GM23338 (cell line): ENCODE measurements around the gene GLCCI1. TPM values are rescaled to one million over a fixed set of nuclear protein-coding genes. Genes with fewer than 3 reads are reported as not detected.
"Not testable (repeated sequence)": the region's sequence is repeated elsewhere in the genome, so short reads cannot be mapped to it uniquely, and the experiment has no call there.

ENCODE experiments used
- ATAC-seq: fragments of 200-7000 bp; cut with Tn5 transposase; 3 replicates; pipeline ENCODE4 v1.9.1; 2020
- DNase-seq: peaks from one replicate; pipeline ENCODE4 v3.0.0-alpha.2; 2015; ENCODE audit warnings: low spot score
- H2AFZ ChIP-seq: fragments of 200-600 bp; sonication (generic); 2 replicates; pipeline ENCODE4 v1.8.0; 2016; ENCODE audit warnings: antibody characterized with exemption, mild to moderate bottlenecking, moderate library complexity
- H3F3A ChIP-seq: fragments of 200-600 bp; sonication (generic); replicated peaks from 2 replicates; pipeline ENCODE4 v1.8.0; 2017; ENCODE audit warnings: antibody characterized with exemption, mixed run types, low read depth
- H3K27ac ChIP-seq: fragments of 200-600 bp; sonication (generic); 2 replicates; pipeline ENCODE4 v1.6.1; 2016; ENCODE audit warnings: low read depth
- H3K27me3 ChIP-seq: fragments of 200-600 bp; sonication (generic); 2 replicates; pipeline ENCODE4 v1.8.0; 2016; ENCODE audit warnings: mild to moderate bottlenecking, mixed run types, moderate library complexity; ENCODE audit not compliant: insufficient read depth
- H3K36me3 ChIP-seq: fragments of 200-600 bp; sonication (generic); 2 replicates; pipeline ENCODE4 v1.8.0; 2016; ENCODE audit warnings: mild to moderate bottlenecking; ENCODE audit not compliant: insufficient read depth
- H3K4me1 ChIP-seq: fragments of 200-600 bp; sonication (generic); 2 replicates; pipeline ENCODE4 v1.8.0; 2016; ENCODE audit warnings: mild to moderate bottlenecking, moderate library complexity; ENCODE audit not compliant: insufficient read depth
- H3K4me2 ChIP-seq: fragments of 200-600 bp; sonication (generic); 2 replicates; pipeline ENCODE4 v1.7.1; 2017; ENCODE audit warnings: mixed run types
- H3K4me3 ChIP-seq: fragments of 200-600 bp; sonication (generic); 2 replicates; pipeline ENCODE4 v1.6.1; 2016; ENCODE audit warnings: mixed run types
- H3K79me2 ChIP-seq: fragments of 200-600 bp; sonication (generic); replicated peaks from 2 replicates; pipeline ENCODE4 v1.8.0; 2017; ENCODE audit warnings: mild to moderate bottlenecking; ENCODE audit not compliant: insufficient read depth
- H3K9me2 ChIP-seq: fragments of 200-600 bp; sonication (generic); 2 replicates; pipeline ENCODE4 v1.8.0; 2017; ENCODE audit not compliant: insufficient read depth
- H4K20me1 ChIP-seq: fragments of 200-600 bp; sonication (generic); replicated peaks from 2 replicates; pipeline ENCODE4 v1.8.0; 2017; ENCODE audit warnings: mild to moderate bottlenecking; ENCODE audit not compliant: insufficient read depth
- H3K27ac Mint-ChIP-seq: 2 replicates; pipeline ENCODE4 v1.8.0; 2020; ENCODE audit warnings: inconsistent platforms, mild to moderate bottlenecking, moderate library complexity, mixed read lengths
- H3K27me3 Mint-ChIP-seq: 3 replicates; pipeline ENCODE4 v1.8.0; 2022; ENCODE audit warnings: low read depth, mild to moderate bottlenecking, moderate library complexity, mixed read lengths, inconsistent platforms; ENCODE audit not compliant: insufficient read depth, poor library complexity
- H3K36me3 Mint-ChIP-seq: 3 replicates; pipeline ENCODE4 v1.8.0; 2021; ENCODE audit warnings: low read depth, mild to moderate bottlenecking, inconsistent platforms, moderate library complexity, mixed read lengths
- H3K4me1 Mint-ChIP-seq: 3 replicates; pipeline ENCODE4 v1.8.0; 2020; ENCODE audit warnings: mild to moderate bottlenecking, inconsistent platforms, mixed read lengths
- H3K4me3 Mint-ChIP-seq: 3 replicates; pipeline ENCODE4 v1.8.0; 2021; ENCODE audit warnings: moderate library complexity, mild to moderate bottlenecking, inconsistent platforms, mixed read lengths
- H3K9me3 Mint-ChIP-seq: 3 replicates; pipeline ENCODE4 v1.8.0; 2020; ENCODE audit warnings: moderate library complexity, mild to moderate bottlenecking, inconsistent platforms, mixed read lengths
- CREB1 ChIP-seq: fragments of 250-450 bp; sonication (Bioruptor Pico); IDR thresholded peaks from 2 replicates; pipeline ENCODE4 v1.5.0; 2020; ENCODE audit warnings: low read depth, mild to moderate bottlenecking, moderate library complexity
- CTCF ChIP-seq, 2 experiments: fragments of 200-600 bp in 1 of 2; sonication (generic) in 1 of 2; conservative IDR thresholded peaks; 2 replicates each; pipeline versions ENCODE4 v1.5.1 to v1.6.1; 2016 to 2017; ENCODE audit warnings: antibody characterized with exemption in 2 of 2, low read depth in 2 of 2, mild to moderate bottlenecking in 2 of 2, moderate library complexity in 1 of 2
- ETS1 ChIP-seq: IDR thresholded peaks from 2 replicates; pipeline ENCODE4 v1.6.1; 2016; ENCODE audit warnings: antibody characterized with exemption
- EZH2 ChIP-seq: fragments of 200-600 bp; sonication (generic); IDR thresholded peaks from one replicate; pipeline ENCODE4 v1.8.0; 2017; ENCODE audit warnings: antibody characterized with exemption, mild to moderate bottlenecking, low read depth; ENCODE audit not compliant: unreplicated experiment
- EZH2phosphoT487 ChIP-seq: fragments of 200-600 bp; sonication (generic); IDR thresholded peaks from one replicate; pipeline ENCODE4 v1.8.1; 2018; ENCODE audit warnings: antibody characterized with exemption; ENCODE audit not compliant: unreplicated experiment
- NANOG ChIP-seq: IDR thresholded peaks from 2 replicates; pipeline ENCODE4 v1.6.1; 2016; ENCODE audit warnings: antibody characterized with exemption, borderline replicate concordance
- POLR2AphosphoS5 ChIP-seq: IDR thresholded peaks from 2 replicates; pipeline ENCODE4 v1.6.1; 2016; ENCODE audit warnings: antibody characterized with exemption, low read depth
- STAT1 ChIP-seq: IDR thresholded peaks from one replicate; pipeline ENCODE4 v1.6.1; 2016; ENCODE audit warnings: antibody characterized with exemption; ENCODE audit not compliant: unreplicated experiment
- ZNF331 ChIP-seq: fragments of 250-450 bp; sonication (Bioruptor Pico); IDR thresholded peaks from 2 replicates; pipeline ENCODE4 v1.5.0; 2020; ENCODE audit warnings: low read depth, mild to moderate bottlenecking, moderate library complexity
- polyA plus RNA-seq: library from polyadenylated mRNA; unstranded; fragments of >200 nt; fragmentation: Nextera tagmentation; extraction: Ambion mirVana; gene quantifications from 2 replicates; pipeline ENCODE4 v1.2.1, GENCODE V29; 2016
- total RNA-seq: library from RNA; depleted of rRNA; stranded (reverse); fragments of >200 nt; shearing (Covaris generic); gene quantifications from 2 replicates; pipeline ENCODE4 v1.2.3, GENCODE V29; 2014

GLCCI1 gene
- total and polyA plus RNA-seq, 2 experiments from 2014 or later = 15.0 to 15.7 TPM

GRCh38 chr7:8044761-8045430 is 76.3 kb downstream of the GLCCI1 start:
- TF ChIP-seq EZH2phosphoT487 = no peak
- TF ChIP-seq STAT1 = no peak
- TF ChIP-seq EZH2 = no peak
- TF ChIP-seq CREB1 = no peak
- no peak for TF ChIP-seq NANOG
- TF ChIP-seq ZNF331 (CRISPR knock-in tag) = no peak
- TF ChIP-seq ETS1 = no peak
- Histone ChIP-seq H3K27me3 (no peaks in the 10 kb centered on the region), H3K36me3 (no peaks in the 10 kb centered on the region), H3K27ac (no peak overlapping the region), H2AFZ (no peak overlapping the region), H3K4me3 (no peak overlapping the region), H3F3A (no peaks in the 10 kb centered on the region), H3K9me2 (no peaks in the 10 kb centered on the region), H4K20me1 (no peaks in the 10 kb centered on the region), H3K4me2 (no peak overlapping the region), H3K4me1 (no peaks in the 10 kb centered on the region), H3K79me2 (no peaks in the 10 kb centered on the region)
- ATAC-seq (no peak), DNase-seq (no peak)
- 0 out of 3 replicates have a peak, but pooled peaks cover 3% of the 10 kb centered on the region for H3K36me3 Mint-ChIP-seq
- no peaks in the 10 kb centered on the region for H3K9me3 Mint-ChIP-seq
- H3K4me1 Mint-ChIP-seq = no peaks in the 10 kb centered on the region; the same call in 2 of the 3 replicates
- no peak overlapping the region for H3K4me3 Mint-ChIP-seq
- H3K27me3 Mint-ChIP-seq = peaks cover 2% of the 10 kb centered on the region
- H3K27ac Mint-ChIP-seq = no peak overlapping the region

- H3K27me3 Mint-ChIP-seq, ATAC-seq, H3K9me2 ChIP-seq, DNase-seq, H3K9me3 Mint-ChIP-seq, H3K4me2 ChIP-seq, H3K36me3 ChIP-seq, H3K4me3 Mint-ChIP-seq, H3K4me3 ChIP-seq, H3K27me3 ChIP-seq, H3K36me3 Mint-ChIP-seq, H3K27ac ChIP-seq, H3K79me2 ChIP-seq, H3K27ac Mint-ChIP-seq, H4K20me1 ChIP-seq, H2AFZ ChIP-seq, H3K4me1 ChIP-seq, H3F3A ChIP-seq: not testable (repeated sequence)
- peaks cover 16% of the 10 kb centered on the region; the same call in 2 of the 3 replicates for H3K4me1 Mint-ChIP-seq
These were observed 79.5 kb downstream of the GLCCI1 start for GRCh38 chr7:8048067-8048466.

- H3K79me2 ChIP-seq = no peaks in the 10 kb centered on the region
- no peaks in the 10 kb centered on the region for H3K9me2 ChIP-seq
- Mint-ChIP-seq H3K9me3 (no peaks in the 10 kb centered on the region), H3K27ac (no peak overlapping the region), H3K27me3 (no peaks in the 10 kb centered on the region), H3K4me3 (no peak overlapping the region), H3K4me1 (peaks cover 18% of the 10 kb centered on the region; the same call in 2 of the 3 replicates), H3K36me3 (peaks cover 8% of the 10 kb centered on the region; the same call in 2 of the 3 replicates)
- H3F3A ChIP-seq = no peaks in the 10 kb centered on the region
- no peaks in the 10 kb centered on the region for H3K36me3 ChIP-seq
- H4K20me1 ChIP-seq = no peaks in the 10 kb centered on the region
- no peak overlapping the region for H3K4me2 ChIP-seq
- no peak for DNase-seq
- no peak overlapping the region for H3K4me3 ChIP-seq
- no peaks in the 10 kb centered on the region for H3K4me1 ChIP-seq
- ATAC-seq = no peak
- no peak overlapping the region for H3K27ac ChIP-seq
- H2AFZ ChIP-seq = no peak overlapping the region
- H3K27me3 ChIP-seq = no peaks in the 10 kb centered on the region
- no peak for TF ChIP-seq POLR2AphosphoS5
- TF ChIP-seq ZNF331 (CRISPR knock-in tag) = no peak
- TF ChIP-seq EZH2 = no peak
- no peak for TF ChIP-seq CREB1
- TF ChIP-seq CTCF (conservative IDR thresholded peaks at IDR 0.05; ENCODE audit: low read depth in 2 of 2) = no peak
These were observed 82.8 kb downstream of the GLCCI1 start for GRCh38 chr7:8051373-8051772.
